ENCODE measurements around the gene THRB. TPM values are rescaled to one million over a fixed set of nuclear protein-coding genes. Genes with fewer than 3 reads are reported as not detected.

THRB gene
- total RNA-seq, 3 donors from 2014 or later, result 25.1 to 75.5 (median 59.8) TPM

DNA sequence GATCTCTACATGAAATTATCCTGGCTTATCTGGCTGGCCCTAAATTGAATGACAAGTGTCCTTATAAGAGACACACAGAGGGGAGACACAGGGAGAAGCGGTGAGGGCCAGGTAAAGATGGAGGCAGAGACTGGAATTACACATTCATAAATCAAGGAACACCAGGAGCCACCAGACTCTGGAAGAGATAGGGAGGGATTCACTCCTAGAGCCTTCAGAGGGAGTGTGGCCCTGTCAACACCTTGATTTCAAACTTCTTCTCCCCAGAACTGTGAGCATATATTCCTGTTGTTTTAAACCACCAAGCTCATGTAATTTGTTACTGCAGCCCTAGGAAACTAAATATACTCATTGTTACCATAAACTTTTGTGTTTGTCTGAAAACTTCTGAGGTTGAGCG lies 193.7 kb downstream of the THRB start:
- Histone ChIP-seq H3K4me1 (ENCODE audit: low read depth) (no peaks in the 10 kb centered on the region), H3K36me3 (ENCODE audit: low read depth) (no peaks in the 10 kb centered on the region), H3K4me3 (no peak overlapping the region), H3K9me3 (no peaks in the 10 kb centered on the region)
- no peak for TF ChIP-seq CTCF (IDR thresholded peaks at IDR 0.05)
- ATAC-seq (no peak), DNase-seq (no peak)
- intact Hi-C loops (cut with DNase I, micrococcal nuclease), result no loop called here

GRCh38 chr3:24299806-24300626 lies 194.6 kb downstream of the THRB start:
- intact Hi-C loops (cut with DNase I, micrococcal nuclease), result no loop called here
- DNase-seq, result no peak
- Histone ChIP-seq H3K36me3 (ENCODE audit: low read depth) (no peaks in the 10 kb centered on the region), H3K9me3 (no peaks in the 10 kb centered on the region), H3K4me1 (ENCODE audit: low read depth) (no peaks in the 10 kb centered on the region), H3K4me3 (no peak overlapping the region)
- ATAC-seq, result no peak
- no peak for TF ChIP-seq CTCF (IDR thresholded peaks at IDR 0.05)

DNA sequence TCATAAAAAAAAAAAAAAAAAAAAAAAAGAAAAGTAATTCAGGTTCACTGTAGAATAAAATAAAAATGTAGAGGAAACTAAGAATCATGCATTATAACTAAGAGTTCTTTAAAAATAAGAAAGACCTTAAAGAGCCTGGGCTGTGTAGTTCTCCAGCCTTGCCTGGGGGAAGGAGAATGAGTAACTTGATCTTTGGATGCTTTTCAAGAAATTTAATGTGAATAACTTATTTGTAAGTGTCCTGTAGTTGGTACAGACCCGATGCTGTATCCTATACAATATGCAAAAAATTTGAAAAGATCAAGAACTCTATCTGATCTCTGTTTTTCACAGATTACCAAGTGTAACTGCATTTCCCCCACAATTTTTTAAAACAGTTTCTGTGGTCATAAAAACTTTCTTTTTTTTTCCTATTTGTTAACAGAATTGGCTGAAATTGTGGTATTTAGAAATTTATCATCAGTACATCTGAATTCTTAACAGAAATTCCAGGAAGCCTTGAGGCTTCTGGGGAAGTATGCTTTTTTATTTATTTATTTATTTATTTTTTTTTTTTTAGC lies 195.3 kb downstream of the THRB start:
- Histone ChIP-seq H3K4me3 (no peak overlapping the region), H3K36me3 (ENCODE audit: low read depth) (no peaks in the 10 kb centered on the region), H3K9me3 (peaks cover 2% of the 10 kb centered on the region), H3K4me1 (ENCODE audit: low read depth) (no peaks in the 10 kb centered on the region)
- no peak for TF ChIP-seq CTCF (IDR thresholded peaks at IDR 0.05)
- no peak for ATAC-seq
- no peak for DNase-seq
- intact Hi-C loops (cut with DNase I, micrococcal nuclease), result no loop called here

- no peak for TF ChIP-seq CTCF (IDR thresholded peaks at IDR 0.05)
- intact Hi-C loops (cut with DNase I, micrococcal nuclease), result no loop called here
Observed at GRCh38 chr3:24296441-24297205, 198.0 kb downstream of the THRB start.

DNA sequence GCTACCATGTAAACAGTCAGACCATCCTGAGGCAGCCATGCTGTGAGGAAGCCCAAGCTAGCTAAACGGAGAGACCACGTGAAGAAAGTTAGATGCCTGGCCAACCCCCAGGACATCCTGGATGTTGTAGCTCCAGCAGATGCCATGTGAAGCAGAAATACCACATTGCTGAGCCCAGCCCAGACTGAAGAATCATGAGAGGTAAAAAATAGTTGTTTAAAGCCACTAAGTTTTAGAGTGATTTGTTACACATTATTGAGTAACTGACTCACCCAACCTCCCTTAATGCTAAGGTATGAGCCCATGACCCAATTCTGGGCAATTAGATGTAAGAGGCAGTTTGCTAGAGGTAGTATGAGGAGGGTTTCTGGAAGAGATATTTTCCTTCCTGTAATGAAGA lies 200.5 kb downstream of the THRB start:
- no peak for TF ChIP-seq CTCF (IDR thresholded peaks at IDR 0.05)
- no peak overlapping the region for H3K4me3 ChIP-seq
- ATAC-seq (no peak), DNase-seq (no peak)
- H3K36me3 ChIP-seq (ENCODE audit: low read depth), result no peaks in the 10 kb centered on the region
- no peaks in the 10 kb centered on the region for H3K4me1 ChIP-seq (ENCODE audit: low read depth)
- H3K9me3 ChIP-seq, result peaks cover 6% of the 10 kb centered on the region
- intact Hi-C loops (cut with DNase I, micrococcal nuclease), result no loop called here

More at GRCh38 chr3:24296441-24297205, 198.0 kb downstream of the THRB start:
- H3K9me3 ChIP-seq, result peaks cover 6% of the 10 kb centered on the region
- ATAC-seq, result peak; percentile 24
- no peaks in the 10 kb centered on the region for H3K4me1 ChIP-seq (ENCODE audit: low read depth)
- no peak overlapping the region for H3K4me3 ChIP-seq
- H3K36me3 ChIP-seq (ENCODE audit: low read depth), result no peaks in the 10 kb centered on the region
- no peak for DNase-seq
